ENCODE results near the gene GMDS. TPM values are rescaled to one million over a fixed set of nuclear protein-coding genes. Genes with fewer than 3 reads are reported as not detected.

GMDS gene
- polyA plus RNA-seq, 1 donor (not counting 4 experiments of a cell fraction or from before 2014, with no cell fraction given) = 22.1 TPM

- no peaks in the 10 kb centered on the region for H3K4me1 ChIP-seq (ENCODE audit: control insufficient read depth, extremely low read depth, insufficient read depth, low read length)
- no peak overlapping the region for H3K27ac ChIP-seq (ENCODE audit: control insufficient read depth, insufficient read depth, low read length)
- no peak overlapping the region for H3K9ac ChIP-seq (ENCODE audit: control insufficient read depth, extremely low read depth, insufficient read depth, low read length)
- H4K20me1 ChIP-seq (ENCODE audit: control insufficient read depth, extremely low read depth, insufficient read depth, low read length) = no peaks in the 10 kb centered on the region
- DNase-seq (ENCODE audit: low read depth, low spot score) = no peak
- no peaks in the 10 kb centered on the region for H3K27me3 ChIP-seq (ENCODE audit: control insufficient read depth, extremely low read depth, insufficient read depth, low read length)
- TF ChIP-seq CTCF (optimal IDR thresholded peaks at IDR 0.05 in 1 of 3, IDR thresholded peaks at IDR 0.05 in 1 of 3, conservative IDR thresholded peaks at IDR 0.05 in 1 of 3; ENCODE audit: extremely low read depth in 1 of 3, insufficient read depth in 2 of 3, low read length in 3 of 3) (no peak), EZH2 (IDR thresholded peaks at IDR 0.05; ENCODE audit: low read length) (no peak)
- dilution Hi-C loops (cut with MboI; ENCODE audit: extremely low pct_ligation_motif_present, low sequenced_read_pairs) = no loop called here
- H3K9me1 ChIP-seq (ENCODE audit: control insufficient read depth, extremely low read depth, insufficient read depth, low read length) = no peaks in the 10 kb centered on the region
- H3K9me3 ChIP-seq (ENCODE audit: control insufficient read depth, low read depth, low read length) = no peaks in the 10 kb centered on the region
- H2AFZ ChIP-seq (ENCODE audit: control insufficient read depth, low read length) = no peak overlapping the region
- FAIRE-seq = no peak
- no peaks in the 10 kb centered on the region for H3K36me3 ChIP-seq (ENCODE audit: control insufficient read depth in 2 of 2, extremely low read depth in 1 of 2, insufficient read depth in 2 of 2, low read length in 2 of 2)
- H3K4me2 ChIP-seq (ENCODE audit: control insufficient read depth, extremely low read depth, insufficient read depth, low read depth, low read length) = no peak overlapping the region
- H3K79me2 ChIP-seq (ENCODE audit: control insufficient read depth, insufficient read depth, low read length) = no peaks in the 10 kb centered on the region
- H3K4me3 ChIP-seq (ENCODE audit: control insufficient read depth in 2 of 3, extremely low read depth in 1 of 3, insufficient read depth in 2 of 3, low read depth in 1 of 3, low read length in 3 of 3) = no peak overlapping the region
Measured at GRCh38 chr6:2254747-2255146, 9.3 kb upstream of the GMDS start.

- H3K4me3 ChIP-seq (ENCODE audit: control insufficient read depth in 2 of 3, extremely low read depth in 1 of 3, insufficient read depth in 2 of 3, low read depth in 1 of 3, low read length in 3 of 3) = no peak overlapping the region
- H3K4me2 ChIP-seq (ENCODE audit: control insufficient read depth, extremely low read depth, insufficient read depth, low read depth, low read length) = no peak overlapping the region
- FAIRE-seq (no peak), DNase-seq (ENCODE audit: low read depth, low spot score) (no peak)
- H3K27me3 ChIP-seq (ENCODE audit: control insufficient read depth, extremely low read depth, insufficient read depth, low read length) = no peaks in the 10 kb centered on the region
- H3K79me2 ChIP-seq (ENCODE audit: control insufficient read depth, insufficient read depth, low read length) = peaks cover 5% of the 10 kb centered on the region
- no peaks in the 10 kb centered on the region for H3K9me1 ChIP-seq (ENCODE audit: control insufficient read depth, extremely low read depth, insufficient read depth, low read length)
- peaks cover 11% of the 10 kb centered on the region for H3K4me1 ChIP-seq (ENCODE audit: control insufficient read depth, extremely low read depth, insufficient read depth, low read length)
- H3K27ac ChIP-seq (ENCODE audit: control insufficient read depth, insufficient read depth, low read length) = no peak overlapping the region
- dilution Hi-C loops (cut with MboI; ENCODE audit: extremely low pct_ligation_motif_present, low sequenced_read_pairs) = no loop called here
- no peaks in the 10 kb centered on the region for H4K20me1 ChIP-seq (ENCODE audit: control insufficient read depth, extremely low read depth, insufficient read depth, low read length)
- H2AFZ ChIP-seq (ENCODE audit: control insufficient read depth, low read length) = no peak overlapping the region
- TF ChIP-seq CTCF (optimal IDR thresholded peaks at IDR 0.05 in 1 of 3, IDR thresholded peaks at IDR 0.05 in 1 of 3, conservative IDR thresholded peaks at IDR 0.05 in 1 of 3; ENCODE audit: extremely low read depth in 1 of 3, insufficient read depth in 2 of 3, low read length in 3 of 3) (no peak), EZH2 (IDR thresholded peaks at IDR 0.05; ENCODE audit: low read length) (no peak)
- no peaks in the 10 kb centered on the region for H3K36me3 ChIP-seq (ENCODE audit: control insufficient read depth in 2 of 2, extremely low read depth in 1 of 2, insufficient read depth in 2 of 2, low read length in 2 of 2)
- no peak overlapping the region for H3K9ac ChIP-seq (ENCODE audit: control insufficient read depth, extremely low read depth, insufficient read depth, low read length)
- H3K9me3 ChIP-seq (ENCODE audit: control insufficient read depth, low read depth, low read length) = no peaks in the 10 kb centered on the region
Measured at GRCh38 chr6:2249126-2249525, 3.7 kb upstream of the GMDS start.

Measured in keratinocyte (primary cell).